Esophagus mucosa (tissue), 1 donor: Measurements from ENCODE around the gene MAP3K7. TPM values are rescaled to one million over a fixed set of nuclear protein-coding genes. Genes with fewer than 3 reads are reported as not detected.
A peak's percentile ranks its signal among the peaks of the same experiment; 100 is the strongest.

Experiments
- ATAC-seq: fragments of 200-7000 bp; cut with Tn5 transposase; one replicate; pipeline ENCODE4 v1.9.1; 2020
- total RNA-seq: library from RNA; stranded (reverse); gene quantifications from one replicate; pipeline ENCODE4 v1.2.4, GENCODE V29; 2023
- donor health status: DM: yes; HTN: yes; CAD: no.

MAP3K7 gene
- total RNA-seq, 1 donor from 2014 or later: 14.4 TPM

DNA sequence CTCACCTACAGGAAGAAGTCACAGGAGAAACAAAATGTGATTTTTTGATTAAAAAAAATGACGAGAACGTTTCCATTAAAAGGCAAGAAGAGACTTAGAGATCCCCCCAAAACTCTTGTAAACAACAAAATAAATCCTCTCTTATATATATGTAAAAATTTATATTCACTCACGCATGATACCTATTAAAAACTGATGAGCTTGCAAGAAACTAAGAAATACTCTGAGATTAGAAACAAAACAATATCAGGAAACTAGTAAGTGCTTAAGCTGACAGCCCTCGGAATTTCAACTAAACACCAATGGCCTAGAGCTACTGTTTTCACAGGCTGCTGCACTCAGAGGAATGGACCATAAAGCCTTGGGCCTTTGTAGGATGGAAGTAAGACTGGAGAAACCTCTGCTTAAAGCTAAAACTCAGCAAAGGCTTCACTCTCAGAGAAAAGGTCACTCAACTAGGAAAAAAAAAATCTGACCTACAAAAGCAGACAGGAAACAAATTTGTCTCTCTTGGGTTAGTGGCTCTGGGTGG, 63.0 kb downstream of the MAP3K7 start:
- ATAC-seq: no peak

DNA sequence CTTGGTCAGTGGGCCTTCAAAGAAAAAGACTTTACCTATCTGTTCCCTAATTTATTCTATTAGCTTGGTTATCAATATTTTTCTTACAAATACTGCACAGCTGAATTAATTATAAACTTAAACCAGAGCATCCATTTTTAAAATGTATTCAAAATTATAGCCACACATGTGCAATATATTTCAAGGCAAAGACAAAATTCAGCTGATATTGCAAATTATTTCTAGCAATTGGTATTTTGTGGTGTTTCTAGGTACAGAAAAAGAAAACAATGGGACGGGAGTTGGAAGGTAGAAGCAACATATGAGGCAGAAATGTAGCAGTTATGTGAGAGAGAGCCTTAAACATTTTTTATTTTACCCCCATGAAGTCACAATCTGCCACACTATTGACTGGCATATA, 64.9 kb downstream of the MAP3K7 start:
- no peak for ATAC-seq

DNA sequence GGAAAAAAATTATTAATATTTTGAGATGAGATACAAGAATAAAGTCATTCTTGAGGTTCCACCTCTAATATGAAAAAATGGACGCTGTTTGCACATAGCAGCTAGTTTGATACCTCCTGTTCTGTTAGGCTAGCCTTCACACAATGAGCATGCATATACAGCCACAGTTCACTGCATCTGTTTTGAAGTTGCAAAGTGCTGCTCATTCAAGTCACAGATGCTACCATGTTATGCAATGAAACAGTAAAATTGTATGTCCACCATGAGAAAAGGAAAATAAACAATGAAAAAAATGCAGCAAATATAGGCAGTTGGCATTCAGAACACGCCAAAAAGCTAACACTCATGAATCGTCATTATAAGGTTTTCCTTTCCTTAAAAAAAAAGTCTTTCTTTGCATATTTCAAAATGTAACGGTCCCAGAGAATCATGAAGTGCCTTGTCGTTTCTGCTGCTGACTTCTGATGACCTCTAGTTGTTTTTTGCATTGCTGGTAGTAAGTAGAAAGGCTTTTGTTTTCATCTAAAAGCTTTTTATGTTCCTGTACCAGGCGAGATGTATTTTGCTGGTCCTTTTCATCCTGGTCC, 70.7 kb downstream of the MAP3K7 start:
- ATAC-seq: no peak

DNA sequence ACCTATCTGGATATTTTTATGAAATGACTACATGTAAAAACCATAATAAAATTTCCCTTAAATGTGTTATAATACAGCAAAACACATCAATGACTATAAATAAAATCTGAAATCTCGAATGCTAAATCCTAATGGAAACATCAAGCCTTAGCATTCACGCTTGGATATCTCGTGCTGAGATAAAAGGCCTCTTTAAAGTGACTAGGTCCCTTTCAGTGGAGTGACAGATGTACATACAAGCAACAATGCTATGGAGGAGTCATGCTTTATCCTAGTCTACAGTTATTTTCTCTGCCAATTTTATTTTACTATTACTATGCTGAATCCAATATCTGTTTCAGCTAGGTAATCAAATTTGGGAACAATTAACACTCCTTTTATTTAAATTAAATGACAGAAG, 72.4 kb downstream of the MAP3K7 start:
- no peak for ATAC-seq

DNA sequence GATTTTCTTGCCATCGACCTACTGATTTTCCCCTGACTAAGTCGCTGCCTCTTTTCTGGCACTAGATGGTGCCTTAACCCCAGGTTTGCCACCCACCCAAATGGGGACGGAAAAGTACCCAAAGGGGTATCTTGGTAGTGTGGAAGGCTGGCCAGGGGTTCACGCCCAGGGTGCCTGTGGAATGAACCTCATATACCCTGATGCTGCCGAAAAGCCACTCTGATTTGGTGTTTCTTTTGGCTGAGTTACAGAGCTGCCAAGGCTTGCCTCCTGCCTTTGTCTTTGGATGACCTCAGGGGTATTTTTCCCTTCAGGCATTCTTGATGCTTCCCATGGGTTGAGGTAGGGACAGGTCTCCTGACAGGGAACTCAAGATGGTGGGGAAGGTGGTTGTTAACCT, 78.1 kb downstream of the MAP3K7 start:
- ATAC-seq: no peak

DNA sequence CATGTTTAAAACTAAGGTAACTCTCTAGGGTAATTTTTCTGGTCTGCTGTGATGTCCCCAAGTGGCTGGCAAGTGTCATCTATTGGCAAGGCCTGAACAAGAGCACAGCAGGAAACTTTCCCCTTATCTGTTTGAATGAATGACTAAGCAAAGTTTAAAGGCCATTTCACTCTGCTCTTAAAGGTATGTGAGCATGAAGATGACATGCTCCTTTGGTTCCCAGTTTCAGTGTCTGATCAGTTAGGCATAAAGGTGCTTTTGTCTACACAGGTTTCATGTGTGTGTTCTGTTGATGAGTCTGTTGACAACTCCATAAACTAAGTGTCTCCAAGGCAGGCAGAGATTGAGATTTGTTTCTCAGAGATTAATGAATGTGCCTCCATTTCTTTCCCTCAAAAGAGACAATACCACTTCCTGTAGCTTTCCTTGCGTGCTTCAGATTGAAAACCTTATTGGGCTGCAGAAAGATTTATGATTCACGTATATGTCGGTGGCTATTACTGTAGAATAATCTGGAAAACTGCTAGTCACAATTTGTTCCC, 83.9 kb downstream of the MAP3K7 start:
- no peak for ATAC-seq

DNA sequence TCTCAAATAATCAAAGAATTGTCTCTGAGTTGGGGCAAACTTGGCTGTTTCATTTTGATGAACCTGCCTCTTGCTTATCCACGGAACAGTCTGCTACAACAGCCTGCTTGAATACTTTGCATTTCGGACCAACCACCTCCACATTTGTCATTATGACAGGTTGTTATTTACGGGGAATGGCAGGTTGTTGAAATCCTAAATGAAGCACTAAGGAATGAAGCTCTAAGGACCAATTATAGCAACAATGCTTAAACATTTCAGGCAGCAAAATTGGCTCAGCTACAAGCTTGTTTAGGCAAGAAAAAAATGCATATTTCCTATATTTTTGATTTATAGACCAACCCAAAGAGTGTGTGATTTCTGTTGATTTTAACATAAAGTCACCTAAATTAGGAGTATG, 84.5 kb downstream of the MAP3K7 start:
- no peak for ATAC-seq

DNA sequence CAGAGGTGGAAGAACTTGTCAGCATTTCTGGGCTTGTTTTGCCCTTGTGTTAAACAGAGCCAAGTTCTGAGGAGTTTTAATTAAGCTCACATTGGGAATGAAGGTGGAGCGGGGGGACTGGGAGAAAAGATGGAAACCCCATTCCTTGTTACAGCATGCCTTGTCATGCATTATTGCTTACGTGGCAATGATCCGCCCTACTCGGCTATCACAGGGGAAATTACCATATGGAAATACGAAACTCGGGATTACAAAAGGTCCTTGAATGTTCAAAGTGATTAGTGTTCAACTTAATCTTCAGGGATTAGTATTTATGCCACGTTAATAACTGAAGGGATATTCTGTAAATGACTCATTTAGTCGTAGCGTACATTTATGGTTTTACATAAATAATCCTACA, 86.4 kb downstream of the MAP3K7 start:
- ATAC-seq: peak; percentile 93

DNA sequence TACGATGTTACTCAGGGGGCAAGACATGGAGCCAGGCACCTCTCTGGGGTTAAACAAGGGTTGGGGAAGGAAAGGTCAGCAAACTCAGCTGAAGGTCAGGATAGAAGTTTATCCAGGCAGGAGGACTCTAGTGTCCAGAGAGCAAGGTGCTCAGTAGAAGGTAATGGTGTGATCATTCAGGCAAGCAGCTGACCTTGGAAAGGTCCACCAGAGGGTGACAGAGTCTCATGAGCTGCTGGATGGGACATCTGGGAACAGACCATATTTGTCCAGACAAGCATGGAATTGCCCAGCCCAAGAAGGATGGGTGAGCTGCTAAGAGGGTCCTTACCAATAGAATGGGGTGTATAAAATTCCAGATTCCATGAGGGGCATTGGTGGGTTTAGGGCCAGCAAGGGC, 89.5 kb downstream of the MAP3K7 start:
- ATAC-seq: no peak

DNA sequence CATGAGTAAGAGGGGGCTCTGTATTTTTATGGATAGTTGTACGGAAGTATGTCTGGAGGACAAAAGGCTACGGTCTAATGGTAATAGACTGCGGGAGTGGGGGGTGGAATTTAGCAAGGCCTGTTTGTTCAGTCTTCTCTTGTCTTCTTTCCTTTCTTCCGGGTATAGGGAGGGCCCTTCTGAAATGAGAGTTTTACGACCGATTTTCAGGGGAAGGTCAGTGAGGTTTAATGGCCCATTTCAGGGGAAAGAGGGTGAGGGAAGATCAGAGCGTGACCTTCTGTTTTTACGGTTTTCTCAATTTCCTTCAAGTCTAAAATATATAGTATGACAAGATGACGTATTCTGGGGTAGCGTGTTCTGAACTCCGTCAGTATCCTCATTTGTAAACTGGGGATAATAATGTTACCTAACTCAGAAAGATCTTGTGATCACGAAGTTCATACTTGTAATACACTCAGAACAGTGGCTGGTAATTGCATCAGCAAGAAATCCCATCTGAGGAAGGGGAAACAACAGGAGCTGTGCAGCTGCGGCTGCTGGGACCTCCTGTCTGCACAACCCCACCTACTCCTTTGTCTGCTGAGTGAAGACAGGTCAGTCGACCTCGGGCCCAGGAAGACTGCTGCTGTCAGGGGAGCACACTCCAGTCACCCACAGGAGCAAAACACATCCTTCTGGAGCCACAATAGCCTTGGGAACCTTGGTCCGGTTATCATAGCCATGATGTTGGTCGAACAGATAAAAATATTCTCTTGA, 90.4 kb downstream of the MAP3K7 start:
- ATAC-seq: no peak

DNA sequence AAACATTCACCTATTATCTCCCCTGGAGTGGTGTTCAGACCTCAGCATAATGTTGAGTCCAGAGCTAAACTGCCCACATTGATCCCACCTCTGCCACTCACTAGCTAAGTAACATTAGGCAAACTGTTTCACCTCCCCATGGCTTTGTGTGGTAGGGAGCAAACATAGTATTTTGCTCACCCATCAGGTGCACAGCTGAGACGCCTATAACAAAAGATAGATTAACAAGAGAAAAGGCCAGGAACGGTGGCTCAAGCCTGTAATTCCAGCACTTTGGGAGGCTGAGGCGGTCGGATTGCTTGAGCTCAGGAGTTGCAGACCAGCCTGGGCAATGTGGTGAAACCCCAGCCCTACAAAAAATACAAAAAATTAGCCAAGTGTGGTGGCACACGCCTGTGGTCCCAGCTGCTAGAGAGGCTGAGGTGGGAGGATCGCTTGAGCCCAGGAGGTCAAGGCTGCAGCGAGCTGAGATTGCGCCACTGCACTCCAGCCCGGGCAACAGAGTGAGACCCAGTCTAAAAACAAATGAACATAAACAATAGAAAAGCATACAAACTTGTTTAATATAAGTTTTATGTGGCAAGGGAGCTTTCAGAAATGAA, 91.6 kb downstream of the MAP3K7 start:
- no peak for ATAC-seq

DNA sequence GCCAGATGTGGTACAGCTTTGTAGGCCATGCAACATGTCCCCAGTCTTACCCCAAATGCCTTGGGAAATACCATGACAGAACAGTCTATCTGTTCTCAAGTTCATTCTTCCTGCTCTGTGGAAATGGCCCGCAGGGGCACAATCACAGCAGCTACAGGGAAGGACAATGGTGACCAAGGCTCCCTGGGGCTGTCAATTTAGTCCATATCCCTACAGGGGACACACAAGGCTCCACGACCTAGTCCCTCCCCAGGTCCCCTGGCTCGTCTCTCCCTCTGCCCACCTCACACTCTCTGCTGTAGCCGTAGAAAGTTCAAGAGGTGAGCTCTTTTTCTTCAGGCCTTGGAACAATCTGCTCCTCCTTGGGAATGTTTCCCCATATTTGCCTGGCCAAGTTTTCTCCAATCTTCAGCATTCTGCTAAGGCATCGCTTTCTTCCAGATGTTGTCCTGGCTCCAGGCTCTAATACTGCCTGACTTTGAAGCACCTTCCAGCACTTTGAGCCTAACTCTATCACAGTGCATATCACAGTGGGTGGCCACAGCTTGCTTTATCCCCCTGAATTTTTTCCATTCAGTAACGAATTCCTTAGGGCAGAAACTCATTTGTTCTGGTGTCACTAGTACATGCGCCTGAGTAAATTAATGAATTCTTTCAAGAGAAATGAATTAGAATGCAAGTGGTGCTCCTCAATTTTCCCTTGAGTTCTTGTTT, 92.6 kb downstream of the MAP3K7 start:
- no peak for ATAC-seq

DNA sequence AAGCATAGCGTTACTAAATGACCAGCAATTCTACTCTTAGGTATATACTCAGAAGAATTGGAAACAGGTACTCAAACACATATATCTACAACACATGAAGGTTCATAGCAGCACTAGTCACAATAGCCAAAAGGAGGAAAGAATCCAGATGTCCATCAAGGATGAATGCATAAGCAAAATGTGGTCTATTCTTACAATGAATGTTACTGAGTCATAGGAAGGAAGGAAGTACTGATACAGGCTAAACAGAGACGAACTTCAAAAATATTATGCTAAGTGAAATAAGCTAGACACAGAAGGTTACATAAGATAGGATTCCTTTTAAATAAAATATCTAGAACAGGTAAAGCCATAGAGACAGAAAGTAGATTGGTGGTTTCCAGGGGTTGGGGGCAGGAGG, 93.5 kb downstream of the MAP3K7 start:
- no peak for ATAC-seq

DNA sequence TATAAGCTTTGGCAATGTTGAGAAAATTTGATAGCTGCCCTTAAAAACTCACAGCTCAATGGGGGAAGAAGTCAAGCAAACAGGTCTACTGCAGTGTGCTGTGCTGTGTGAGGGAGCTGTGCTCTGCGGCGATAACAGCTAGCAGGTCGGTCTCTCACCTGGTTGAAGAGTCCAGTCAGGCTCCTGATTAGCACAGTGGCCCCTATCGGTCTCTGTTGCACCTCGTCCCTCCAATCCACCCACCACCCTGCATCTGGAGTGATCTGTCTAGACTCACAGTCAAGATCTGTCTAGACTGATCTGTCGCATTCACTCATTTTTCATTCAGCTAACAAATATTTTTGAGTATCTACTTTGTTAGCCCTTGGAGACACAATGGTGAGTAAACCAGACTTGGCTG, 94.1 kb downstream of the MAP3K7 start:
- ATAC-seq: no peak

DNA sequence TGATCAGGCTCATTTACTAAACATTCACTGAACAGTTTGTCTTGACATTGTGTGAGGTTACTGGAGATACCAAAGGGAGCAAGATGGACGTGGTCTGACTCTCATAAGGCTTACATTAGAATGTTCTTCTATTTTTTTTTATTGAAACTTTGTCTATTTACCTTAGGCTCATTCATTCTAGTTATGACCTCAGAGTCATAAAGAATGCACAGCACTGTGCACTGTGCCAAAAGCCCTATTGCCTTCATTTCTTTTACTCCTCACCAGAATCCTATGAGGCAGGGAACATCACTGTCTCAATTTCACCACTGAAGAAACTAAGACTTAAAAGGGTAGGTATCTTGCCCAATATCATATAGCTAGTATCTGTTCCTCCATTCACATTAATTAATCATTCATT, 94.5 kb downstream of the MAP3K7 start:
- no peak for ATAC-seq

DNA sequence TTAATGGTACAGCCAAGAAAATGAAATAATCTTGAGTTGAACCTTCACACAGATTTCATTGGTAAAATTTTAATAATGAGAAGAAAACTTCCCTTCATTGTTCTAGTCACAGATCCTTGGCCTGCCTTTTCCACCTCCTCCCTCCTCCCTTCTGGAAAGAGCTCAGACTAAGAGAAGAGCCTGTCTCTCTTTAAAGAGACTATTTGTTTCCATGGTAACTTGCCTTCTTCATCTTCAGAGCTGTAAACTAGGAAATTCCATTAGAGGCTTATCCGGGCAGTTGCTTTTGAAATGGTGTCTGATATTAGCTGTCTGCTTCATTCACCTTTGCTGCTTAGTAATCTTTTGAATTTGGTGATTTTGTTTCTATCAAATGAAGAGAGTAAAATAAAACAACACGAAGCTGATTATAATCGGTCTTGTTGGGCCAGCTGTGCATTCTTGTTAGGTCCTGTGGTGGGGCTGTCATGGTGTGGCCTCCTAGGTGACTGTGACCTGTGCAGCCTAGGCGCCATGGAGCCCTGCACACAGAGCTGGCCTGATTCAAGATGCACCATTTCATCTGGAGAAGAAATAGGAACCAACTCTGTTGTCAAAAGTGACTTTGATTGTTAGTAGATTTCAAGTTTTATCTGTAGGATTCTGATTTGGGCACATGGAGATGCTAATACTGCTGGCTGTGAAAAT, 96.7 kb downstream of the MAP3K7 start:
- ATAC-seq: no peak

DNA sequence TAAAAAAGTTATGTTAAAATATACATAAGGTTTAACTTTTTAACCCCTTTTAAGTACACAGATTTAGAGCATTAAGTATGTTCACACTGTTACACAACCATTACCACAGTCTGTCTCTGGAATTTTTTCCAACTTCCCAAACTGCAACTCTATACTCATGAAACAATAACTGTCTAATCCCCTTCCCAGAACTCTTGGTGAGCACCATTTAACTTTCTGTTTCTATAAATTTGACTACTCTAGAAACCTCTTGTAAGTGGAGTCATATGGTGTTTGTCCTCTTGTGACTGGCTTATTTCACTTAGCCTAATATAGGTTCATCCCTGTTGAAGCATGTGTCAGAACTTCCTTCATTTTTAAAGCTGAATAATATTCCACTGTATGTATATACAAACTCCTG, 98.1 kb downstream of the MAP3K7 start:
- ATAC-seq: no peak

DNA sequence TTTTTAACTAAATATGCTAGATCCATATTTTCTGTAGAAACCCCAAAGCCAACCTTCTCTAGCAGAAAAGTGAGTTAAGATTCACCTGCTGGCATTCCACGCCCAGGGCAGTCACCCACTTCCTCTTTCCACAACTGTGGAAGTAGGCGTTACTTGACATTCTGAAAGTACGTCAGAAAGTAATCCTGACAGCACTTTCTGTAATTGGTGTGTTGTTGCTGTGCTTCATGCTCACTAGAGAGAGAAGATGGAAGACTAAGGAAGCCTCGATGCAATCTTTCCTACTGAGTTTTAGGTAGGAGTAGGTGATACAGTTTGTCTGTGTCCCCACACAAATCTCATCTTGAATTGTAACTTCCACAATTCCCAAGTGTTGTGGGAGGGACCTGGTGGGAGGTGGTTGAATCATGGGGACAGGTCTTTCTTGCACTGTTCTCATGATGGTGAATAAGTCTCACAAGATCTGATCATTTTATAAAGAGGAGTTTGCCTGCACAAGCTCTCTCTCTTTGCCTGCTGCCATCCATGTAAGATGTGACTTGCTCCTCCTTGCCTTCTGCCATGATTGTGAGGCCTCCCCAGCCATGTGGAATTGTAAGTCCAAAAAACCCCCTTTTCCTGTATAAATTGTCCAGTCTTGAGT, 101.1 kb downstream of the MAP3K7 start:
- ATAC-seq: no peak

DNA sequence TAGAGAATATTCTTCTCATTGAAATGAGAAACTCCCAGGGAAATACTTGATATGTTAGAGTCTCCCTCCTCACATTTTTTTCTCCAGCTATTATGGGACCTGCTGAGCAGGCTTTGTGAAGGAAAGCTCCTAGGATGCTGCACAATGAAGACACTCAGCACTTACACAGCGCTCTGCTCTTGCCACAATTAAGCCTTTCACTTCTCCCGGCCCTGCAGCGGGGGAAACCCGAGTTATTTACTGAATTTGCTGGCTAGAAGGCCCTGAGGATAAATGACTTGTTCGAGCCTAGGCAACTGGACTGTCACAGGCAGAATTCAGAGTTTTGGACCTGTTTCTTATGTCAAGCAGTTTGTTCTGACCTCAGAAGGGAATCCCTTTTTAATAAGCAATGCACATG, 102.0 kb downstream of the MAP3K7 start:
- ATAC-seq: no peak

DNA sequence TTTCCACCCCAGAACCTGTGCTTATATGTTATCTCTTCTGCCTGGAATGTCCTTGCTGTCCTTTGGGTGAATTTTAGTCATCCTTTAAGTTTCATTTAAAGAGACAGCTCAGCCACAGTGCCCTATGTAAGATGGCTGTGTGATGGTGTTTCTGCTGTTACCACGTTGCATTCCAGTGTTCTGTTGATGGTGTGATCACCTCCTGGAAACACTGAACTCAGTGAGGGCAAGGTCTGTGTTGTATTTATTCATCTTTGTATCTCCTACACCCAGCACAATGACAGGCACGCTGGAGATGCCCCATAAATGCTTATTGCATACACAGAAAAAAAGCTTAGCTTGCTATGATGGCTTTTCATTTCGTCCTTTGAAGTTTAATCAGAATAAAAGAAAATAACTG, 102.5 kb downstream of the MAP3K7 start:
- ATAC-seq: no peak

DNA sequence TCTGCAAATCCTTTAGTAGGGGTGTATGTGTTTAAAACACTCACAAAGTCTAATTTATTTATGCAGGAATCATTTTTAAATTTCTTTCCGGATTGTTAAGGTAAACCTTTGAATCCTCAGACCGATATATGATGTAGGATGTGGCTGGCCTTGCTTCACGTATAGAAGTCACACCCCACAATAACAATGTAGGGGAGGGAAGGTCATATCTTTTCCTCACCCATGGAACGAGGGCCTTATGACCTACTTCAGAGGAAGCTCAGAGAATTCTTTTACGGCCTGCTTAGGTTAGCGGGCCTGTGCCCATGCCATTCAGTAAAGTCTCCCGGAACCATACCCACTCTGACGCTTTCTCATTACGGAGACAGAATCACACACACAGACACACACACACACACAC, 102.9 kb downstream of the MAP3K7 start:
- ATAC-seq: no peak
